OCI-LY7 (cell line): Measurements from ENCODE around the gene USH1G. TPM values are rescaled to one million over a fixed set of nuclear protein-coding genes. Genes with fewer than 3 reads are reported as not detected.

Experiments
- BruUV-seq: library from RNA; stranded (reverse); fragments of 400-500 nt; replicated peaks from 2 replicates; lab custom pipeline; 2021; lab: Mats Ljungman, UMichigan
- CTCF ChIA-PET: fragments of 300-600 bp; sonication (Branson Sonifier 250); formaldehyde crosslinking; loops from one replicate; lab custom pipeline; 2022; ENCODE audit warnings: antibody characterized with exemption; ENCODE audit not compliant: unreplicated experiment; lab: Charles Lee
- POLR2A ChIA-PET: fragments of 300-600 bp; sonication (Branson Sonifier 250); formaldehyde crosslinking; loops from one replicate; lab custom pipeline; 2022; ENCODE audit warnings: antibody characterized with exemption; lab: Charles Lee
- DNase-seq: peaks from one replicate; pipeline ENCODE4 v3.0.0-alpha.2; 2015; ENCODE audit warnings: low spot score
- H2AFZ ChIP-seq: fragments of 200-600 bp; sonication (generic), shearing (Covaris generic); 2 replicates; pipeline ENCODE4 v1.6.1; 2014; ENCODE audit warnings: mild to moderate bottlenecking, antibody characterized with exemption, low read length, moderate library complexity
- H3K27ac ChIP-seq: fragments of 200-600 bp; sonication (generic); 2 replicates; pipeline ENCODE4 v1.5.1; 2014; ENCODE audit warnings: mixed run types, low read depth, mild to moderate bottlenecking, moderate library complexity, low read length, inconsistent platforms; ENCODE audit not compliant: poor library complexity, severe bottlenecking
- H3K36me3 ChIP-seq: fragments of 200-600 bp; sonication (generic); 2 replicates; pipeline ENCODE4 v1.6.1; 2014; ENCODE audit warnings: mild to moderate bottlenecking, antibody characterized with exemption, low read length, moderate library complexity, mixed read lengths; ENCODE audit not compliant: insufficient read depth
- H3K4me1 ChIP-seq: fragments of 200-600 bp; sonication (generic); 2 replicates; pipeline ENCODE4 v1.5.1; 2014; ENCODE audit warnings: mild to moderate bottlenecking, low read length; ENCODE audit not compliant: insufficient read depth, poor library complexity, severe bottlenecking
- H3K4me2 ChIP-seq: fragments of 200-600 bp; sonication (generic); 2 replicates; pipeline ENCODE4 v1.6.1; 2014; ENCODE audit warnings: mild to moderate bottlenecking, low read length
- H3K4me3 ChIP-seq: fragments of 200-600 bp; sonication (generic); 2 replicates; pipeline ENCODE4 v1.5.1; 2014; ENCODE audit warnings: mild to moderate bottlenecking, low read depth, low read length; ENCODE audit not compliant: poor library complexity, severe bottlenecking
- H3K79me2 ChIP-seq: fragments of 200-600 bp; sonication (generic); 2 replicates; pipeline ENCODE4 v1.6.1; 2016; ENCODE audit warnings: low read depth, mild to moderate bottlenecking, low read length, moderate library complexity, mixed read lengths; ENCODE audit not compliant: insufficient read depth
- H3K9me2 ChIP-seq: fragments of 200-600 bp; sonication (generic); 2 replicates; pipeline ENCODE4 v1.6.1; 2016; ENCODE audit warnings: mild to moderate bottlenecking, low read length, mixed read lengths; ENCODE audit not compliant: insufficient read depth
- H3K9me3 ChIP-seq: fragments of 200-600 bp; sonication (generic); 2 replicates; pipeline ENCODE4 v1.6.1; 2014; ENCODE audit warnings: mild to moderate bottlenecking, mixed run types, low read length, mixed read lengths
- H4K20me1 ChIP-seq: fragments of 200-600 bp; sonication (generic); 2 replicates; pipeline ENCODE4 v1.6.1; 2014; ENCODE audit warnings: mild to moderate bottlenecking, antibody characterized with exemption, low read length, moderate library complexity, mixed read lengths; ENCODE audit not compliant: insufficient read depth
- EZH2phosphoT487 ChIP-seq: fragments of 200-600 bp; sonication (generic); IDR thresholded peaks from 2 replicates; pipeline ENCODE4 v1.6.1; 2018; ENCODE audit warnings: low read depth, borderline replicate concordance, mild to moderate bottlenecking, mixed run types, antibody characterized with exemption, low read length, moderate library complexity, mixed read lengths
- intact Hi-C: fragments of 100-400 bp; cut with micrococcal nuclease; formaldehyde crosslinking; loops from one replicate; pipeline ENCODE4 v1.10.0; 2022; ENCODE audit not compliant: unreplicated experiment
- total RNA-seq, 2 experiments: library from RNA; depleted of rRNA in 1 of 2; stranded (reverse); fragments of >200 nt in 1 of 2; shearing (Covaris generic) in 1 of 2; gene quantifications; 2 replicates each; pipeline ENCODE4 v1.2.3, GENCODE V29; 2014 to 2022
- TF ChIP-seq, protein P1 (sequence below): fragments of 200-600 bp; sonication (generic); conservative IDR thresholded peaks from 2 replicates; pipeline ENCODE4 v1.5.1; 2014; ENCODE audit warnings: mild to moderate bottlenecking, antibody characterized with exemption, low read length, moderate library complexity, mixed read lengths

USH1G gene
- total RNA-seq, 2 experiments from 2014 or later = not detected

DNA sequence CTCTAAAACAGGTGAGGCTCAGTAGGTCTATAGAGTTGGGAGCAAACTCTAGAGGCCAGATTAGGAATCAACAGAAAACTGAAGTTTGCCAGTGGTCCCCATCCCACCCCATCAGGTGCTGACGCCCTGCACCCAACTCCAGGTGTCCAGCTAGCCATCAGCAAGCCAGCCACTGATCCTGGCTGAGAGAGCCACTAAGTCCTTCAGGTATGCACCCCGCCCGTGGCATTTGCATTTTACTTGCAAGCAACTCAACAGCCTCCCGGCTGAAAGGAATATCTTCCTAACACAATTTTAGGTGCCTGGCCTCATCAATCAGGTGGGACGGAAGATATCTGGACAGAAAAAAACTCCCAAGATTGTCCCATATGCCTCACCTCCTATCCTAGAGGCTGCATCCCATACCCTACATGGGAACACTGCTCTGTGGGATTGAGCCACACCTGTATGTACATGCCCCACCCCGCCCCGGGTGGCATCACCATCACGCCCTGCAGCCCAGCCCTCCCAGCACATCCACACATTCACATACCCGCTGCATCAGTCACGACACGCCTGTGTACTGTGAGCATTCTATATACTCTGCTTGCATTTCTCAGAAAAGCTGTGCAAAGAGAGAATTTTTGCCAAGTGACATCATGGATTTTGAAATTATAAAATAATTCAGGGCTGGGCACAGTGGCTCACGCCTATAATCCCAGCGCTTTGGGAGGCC is 20.9 kb upstream of the USH1G start:
- Histone ChIP-seq H3K4me3 (no peak overlapping the region), H3K79me2 (no peaks in the 10 kb centered on the region), H3K36me3 (no peaks in the 10 kb centered on the region), H3K27ac (no peak overlapping the region), H4K20me1 (no peaks in the 10 kb centered on the region), H3K9me2 (no peaks in the 10 kb centered on the region), H3K4me2 (no peak overlapping the region), H2AFZ (no peak overlapping the region), H3K9me3 (no peaks in the 10 kb centered on the region), H3K4me1 (peaks cover 5% of the 10 kb centered on the region)
- BruUV-seq = no TSS peak
- DNase-seq = no peak
- intact Hi-C loops = no loop called here
- POLR2A ChIA-PET = interaction anchor here (0.8 to 1.1 kb wide), 2 partner anchors 14 to 20 kb away, joined by 3 to 4 read pairs; partner anchors contain the start of gene OTOP2
- no peak for TF ChIP-seq EZH2phosphoT487
- TF ChIP-seq, protein P1, sequence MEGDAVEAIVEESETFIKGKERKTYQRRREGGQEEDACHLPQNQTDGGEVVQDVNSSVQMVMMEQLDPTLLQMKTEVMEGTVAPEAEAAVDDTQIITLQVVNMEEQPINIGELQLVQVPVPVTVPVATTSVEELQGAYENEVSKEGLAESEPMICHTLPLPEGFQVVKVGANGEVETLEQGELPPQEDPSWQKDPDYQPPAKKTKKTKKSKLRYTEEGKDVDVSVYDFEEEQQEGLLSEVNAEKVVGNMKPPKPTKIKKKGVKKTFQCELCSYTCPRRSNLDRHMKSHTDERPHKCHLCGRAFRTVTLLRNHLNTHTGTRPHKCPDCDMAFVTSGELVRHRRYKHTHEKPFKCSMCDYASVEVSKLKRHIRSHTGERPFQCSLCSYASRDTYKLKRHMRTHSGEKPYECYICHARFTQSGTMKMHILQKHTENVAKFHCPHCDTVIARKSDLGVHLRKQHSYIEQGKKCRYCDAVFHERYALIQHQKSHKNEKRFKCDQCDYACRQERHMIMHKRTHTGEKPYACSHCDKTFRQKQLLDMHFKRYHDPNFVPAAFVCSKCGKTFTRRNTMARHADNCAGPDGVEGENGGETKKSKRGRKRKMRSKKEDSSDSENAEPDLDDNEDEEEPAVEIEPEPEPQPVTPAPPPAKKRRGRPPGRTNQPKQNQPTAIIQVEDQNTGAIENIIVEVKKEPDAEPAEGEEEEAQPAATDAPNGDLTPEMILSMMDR = no peak
- CTCF ChIA-PET = no interaction called here

DNA sequence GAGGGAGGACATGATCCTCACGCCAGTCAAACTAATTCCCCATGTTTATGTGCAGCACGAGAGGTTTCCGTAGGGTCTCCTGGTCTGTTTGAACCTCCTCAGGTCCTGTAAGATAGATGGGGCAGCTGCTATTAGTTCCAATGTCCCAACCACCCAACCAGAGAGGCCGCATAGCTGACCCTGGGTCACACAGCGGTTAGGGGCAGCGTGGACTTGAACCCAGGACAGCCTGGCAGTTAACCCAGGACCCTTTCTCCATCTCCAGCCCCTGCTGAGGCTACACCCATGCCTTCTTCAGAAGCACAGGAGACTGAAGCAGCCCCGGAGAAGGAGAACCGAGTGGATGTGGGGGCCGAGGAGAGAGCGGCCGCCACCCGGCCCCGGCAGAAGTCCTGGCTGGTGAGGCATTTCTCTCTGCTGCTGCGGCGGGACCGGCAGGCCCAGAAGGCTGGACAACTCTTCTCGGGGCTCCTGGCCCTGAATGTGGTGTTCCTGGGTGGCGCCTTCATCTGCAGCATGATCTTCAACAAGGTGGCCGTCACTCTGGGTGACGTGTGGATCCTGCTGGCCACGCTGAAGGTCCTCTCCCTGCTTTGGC is 18.2 kb upstream of the USH1G start:
- no peaks in the 10 kb centered on the region for H3K9me3 ChIP-seq
- no TSS peak for BruUV-seq
- H2AFZ ChIP-seq = no peak overlapping the region
- H3K4me1 ChIP-seq = peaks cover 5% of the 10 kb centered on the region
- H4K20me1 ChIP-seq = no peaks in the 10 kb centered on the region
- no peak overlapping the region for H3K4me3 ChIP-seq
- H3K36me3 ChIP-seq = no peaks in the 10 kb centered on the region
- H3K27ac ChIP-seq = no peak overlapping the region
- TF ChIP-seq, protein P1 = no peak
- TF ChIP-seq EZH2phosphoT487 = no peak
- no peaks in the 10 kb centered on the region for H3K79me2 ChIP-seq
- intact Hi-C loops = no loop called here
- no peak for DNase-seq
- ChIA-PET CTCF (no interaction called here), POLR2A (no interaction called here)
- no peak overlapping the region for H3K4me2 ChIP-seq
- no peaks in the 10 kb centered on the region for H3K9me2 ChIP-seq
